ENCODE data around the gene SCN2B. TPM values are rescaled to one million over a fixed set of nuclear protein-coding genes. Genes with fewer than 3 reads are reported as not detected.

Gene SCN2B
- total RNA-seq, 1 donor from 2014 or later = 0.04 TPM

- no peaks in the 10 kb centered on the region for H3K36me3 ChIP-seq (ENCODE audit: control insufficient read depth, insufficient read depth, low read length)
- H3K4me3 ChIP-seq (ENCODE audit: low read depth, low read length) = no peak overlapping the region
- H3K27me3 ChIP-seq (ENCODE audit: control insufficient read depth, insufficient read depth, low read length) = peaks cover 11% of the 10 kb centered on the region
- no peak for TF ChIP-seq CTCF (IDR thresholded peaks at IDR 0.05; ENCODE audit: insufficient read depth, low read length, poor library complexity, severe bottlenecking)
- no peak for DNase-seq (ENCODE audit: low read depth)
These were observed 29.4 kb upstream of the SCN2B start for GRCh38 chr11:118205606-118206378.

- TF ChIP-seq CTCF (IDR thresholded peaks at IDR 0.05; ENCODE audit: insufficient read depth, low read length, poor library complexity, severe bottlenecking) = no peak
- H3K4me3 ChIP-seq (ENCODE audit: low read depth, low read length) = no peak overlapping the region
- no peaks in the 10 kb centered on the region for H3K36me3 ChIP-seq (ENCODE audit: control insufficient read depth, insufficient read depth, low read length)
- H3K27me3 ChIP-seq (ENCODE audit: control insufficient read depth, insufficient read depth, low read length) = peaks cover 8% of the 10 kb centered on the region
- DNase-seq (ENCODE audit: low read depth) = no peak
These were observed 26.4 kb upstream of the SCN2B start for GRCh38 chr11:118202599-118203422.

GRCh38 chr11:118201966-118202365 is 25.5 kb upstream of the SCN2B start:
- peaks cover 8% of the 10 kb centered on the region for H3K27me3 ChIP-seq (ENCODE audit: control insufficient read depth, insufficient read depth, low read length)
- TF ChIP-seq CTCF (IDR thresholded peaks at IDR 0.05; ENCODE audit: insufficient read depth, low read length, poor library complexity, severe bottlenecking) = no peak
- DNase-seq (ENCODE audit: low read depth) = no peak

GRCh38 chr11:118200901-118201680 is 24.7 kb upstream of the SCN2B start:
- no peak for TF ChIP-seq CTCF (IDR thresholded peaks at IDR 0.05; ENCODE audit: insufficient read depth, low read length, poor library complexity, severe bottlenecking)
- Histone ChIP-seq H3K27me3 (ENCODE audit: control insufficient read depth, insufficient read depth, low read length) (peaks cover 8% of the 10 kb centered on the region), H3K36me3 (ENCODE audit: control insufficient read depth, insufficient read depth, low read length) (no peaks in the 10 kb centered on the region), H3K4me3 (ENCODE audit: low read depth, low read length) (no peak overlapping the region)
- DNase-seq (ENCODE audit: low read depth) = no peak

More at GRCh38 chr11:118201966-118202365, 25.5 kb upstream of the SCN2B start:
- Histone ChIP-seq H3K4me3 (ENCODE audit: low read depth, low read length) (no peak overlapping the region), H3K36me3 (ENCODE audit: control insufficient read depth, insufficient read depth, low read length) (no peaks in the 10 kb centered on the region)

GRCh38 chr11:118200497-118200896 is 24.1 kb upstream of the SCN2B start:
- TF ChIP-seq CTCF (IDR thresholded peaks at IDR 0.05; ENCODE audit: insufficient read depth, low read length, poor library complexity, severe bottlenecking) = no peak
- H3K4me3 ChIP-seq (ENCODE audit: low read depth, low read length) = no peak overlapping the region
- peaks cover 3% of the 10 kb centered on the region for H3K27me3 ChIP-seq (ENCODE audit: control insufficient read depth, insufficient read depth, low read length)
- DNase-seq (ENCODE audit: low read depth) = no peak
- no peaks in the 10 kb centered on the region for H3K36me3 ChIP-seq (ENCODE audit: control insufficient read depth, insufficient read depth, low read length)

All from kidney epithelial cell (primary cell).